Activated CD8-positive, alpha-beta memory T cell treated with anti-CD3 and anti-CD28 coated beads, Interleukin-2, amount 50 U/mL, for 1 hour (primary cell): Measurements from ENCODE around the gene SORT1.
"Not testable (repeated sequence)": the region's sequence is repeated elsewhere in the genome, so short reads cannot be mapped to it uniquely, and the experiment has no call there.

Experiments
- DNase-seq: peaks from one replicate; pipeline ENCODE4 v3.0.0-alpha.2; 2020; ENCODE audit errors: extremely low read depth

Gene SORT1

GRCh38 chr1:109379907-109380306 lies 17.8 kb downstream of the SORT1 start:
- DNase-seq, result no peak

- DNase-seq, result no peak
These were observed 18.3 kb downstream of the SORT1 start for GRCh38 chr1:109379422-109379821.

- DNase-seq, result no peak
These were observed 20.0 kb downstream of the SORT1 start for GRCh38 chr1:109377698-109378097.

- DNase-seq, result not testable (repeated sequence)
These were observed 24.0 kb downstream of the SORT1 start for GRCh38 chr1:109373696-109374095.

- DNase-seq, result no peak
These were observed 24.6 kb downstream of the SORT1 start for GRCh38 chr1:109373126-109373525.

- DNase-seq, result no peak
These were observed 25.4 kb downstream of the SORT1 start for GRCh38 chr1:109372281-109372680.

- DNase-seq, result no peak
These were observed 26.4 kb downstream of the SORT1 start for GRCh38 chr1:109371341-109371739.

- DNase-seq, result no peak
These were observed 26.9 kb downstream of the SORT1 start for GRCh38 chr1:109370712-109371340.

- no peak for DNase-seq
These were observed 28.5 kb downstream of the SORT1 start for GRCh38 chr1:109369167-109369746.

- no peak for DNase-seq
These were observed 29.3 kb downstream of the SORT1 start for GRCh38 chr1:109368464-109368863.

- DNase-seq, result no peak
These were observed 30.1 kb downstream of the SORT1 start for GRCh38 chr1:109367626-109368025.

GRCh38 chr1:109365642-109366204 lies 32.0 kb downstream of the SORT1 start:
- no peak for DNase-seq

- DNase-seq, result no peak
These were observed 36.1 kb downstream of the SORT1 start for GRCh38 chr1:109361649-109362048.

GRCh38 chr1:109361069-109361468 lies 36.6 kb downstream of the SORT1 start:
- no peak for DNase-seq

GRCh38 chr1:109357616-109358015 lies 40.1 kb downstream of the SORT1 start:
- no peak for DNase-seq

GRCh38 chr1:109356915-109357314 lies 40.8 kb downstream of the SORT1 start:
- DNase-seq, result no peak

- no peak for DNase-seq
These were observed 41.2 kb downstream of the SORT1 start for GRCh38 chr1:109356505-109356904.

- DNase-seq, result no peak
These were observed 42.8 kb downstream of the SORT1 start for GRCh38 chr1:109354929-109355328.

- DNase-seq, result no peak
These were observed 46.3 kb downstream of the SORT1 start for GRCh38 chr1:109351457-109351856.

- no peak for DNase-seq
These were observed 47.1 kb downstream of the SORT1 start for GRCh38 chr1:109350655-109351054.

GRCh38 chr1:109350182-109350581 lies 47.5 kb downstream of the SORT1 start:
- no peak for DNase-seq

- no peak for DNase-seq
These were observed 50.2 kb downstream of the SORT1 start for GRCh38 chr1:109347511-109347910.
